Osteocyte (in vitro differentiated cells): ENCODE results near the gene KLHL21. TPM values are rescaled to one million over a fixed set of nuclear protein-coding genes. Genes with fewer than 3 reads are reported as not detected.
A peak's percentile ranks its signal among the peaks of the same experiment; 100 is the strongest.

Experiments
- DNase-seq: peaks from one replicate; pipeline ENCODE4 v3.0.0; 2021; ENCODE audit warnings: mixed read lengths; ENCODE audit not compliant: unreplicated experiment; ENCODE audit errors: extremely low spot score
- H3K27ac Mint-ChIP-seq: one replicate; pipeline ENCODE4 v1.8.0; 2021; ENCODE audit warnings: mild to moderate bottlenecking, mixed read lengths; ENCODE audit not compliant: unreplicated experiment
- H3K27me3 Mint-ChIP-seq: one replicate; pipeline ENCODE4 v1.8.0; 2021; ENCODE audit warnings: mixed read lengths; ENCODE audit not compliant: unreplicated experiment
- H3K36me3 Mint-ChIP-seq: one replicate; pipeline ENCODE4 v1.8.0; 2021; ENCODE audit warnings: mixed read lengths; ENCODE audit not compliant: unreplicated experiment
- H3K4me1 Mint-ChIP-seq: one replicate; pipeline ENCODE4 v1.8.0; 2021; ENCODE audit warnings: mixed read lengths; ENCODE audit not compliant: unreplicated experiment
- H3K4me3 Mint-ChIP-seq: one replicate; pipeline ENCODE4 v1.8.0; 2021; ENCODE audit warnings: mild to moderate bottlenecking, moderate library complexity, mixed read lengths; ENCODE audit not compliant: unreplicated experiment
- H3K9me3 Mint-ChIP-seq: one replicate; pipeline ENCODE4 v1.8.0; 2021; ENCODE audit warnings: mixed read lengths; ENCODE audit not compliant: unreplicated experiment
- total RNA-seq: library from RNA; stranded (reverse); gene quantifications from 2 replicates; pipeline ENCODE4 v1.2.1, GENCODE V29; 2021
- TF ChIP-seq, protein P1 (sequence below): fragments of 200-600 bp; sonication (generic); IDR thresholded peaks from 2 replicates; pipeline ENCODE4 v1.5.0; 2021; ENCODE audit warnings: antibody characterized with exemption, mild to moderate bottlenecking, moderate library complexity

Gene KLHL21
- total RNA-seq, 1 donor from 2014 or later, result 27.5 TPM

- no peak for DNase-seq
- H3K27ac Mint-ChIP-seq, result no peak overlapping the region
- TF ChIP-seq, protein P1, sequence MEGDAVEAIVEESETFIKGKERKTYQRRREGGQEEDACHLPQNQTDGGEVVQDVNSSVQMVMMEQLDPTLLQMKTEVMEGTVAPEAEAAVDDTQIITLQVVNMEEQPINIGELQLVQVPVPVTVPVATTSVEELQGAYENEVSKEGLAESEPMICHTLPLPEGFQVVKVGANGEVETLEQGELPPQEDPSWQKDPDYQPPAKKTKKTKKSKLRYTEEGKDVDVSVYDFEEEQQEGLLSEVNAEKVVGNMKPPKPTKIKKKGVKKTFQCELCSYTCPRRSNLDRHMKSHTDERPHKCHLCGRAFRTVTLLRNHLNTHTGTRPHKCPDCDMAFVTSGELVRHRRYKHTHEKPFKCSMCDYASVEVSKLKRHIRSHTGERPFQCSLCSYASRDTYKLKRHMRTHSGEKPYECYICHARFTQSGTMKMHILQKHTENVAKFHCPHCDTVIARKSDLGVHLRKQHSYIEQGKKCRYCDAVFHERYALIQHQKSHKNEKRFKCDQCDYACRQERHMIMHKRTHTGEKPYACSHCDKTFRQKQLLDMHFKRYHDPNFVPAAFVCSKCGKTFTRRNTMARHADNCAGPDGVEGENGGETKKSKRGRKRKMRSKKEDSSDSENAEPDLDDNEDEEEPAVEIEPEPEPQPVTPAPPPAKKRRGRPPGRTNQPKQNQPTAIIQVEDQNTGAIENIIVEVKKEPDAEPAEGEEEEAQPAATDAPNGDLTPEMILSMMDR, result no peak
- H3K4me3 Mint-ChIP-seq, result no peak overlapping the region
- no peaks in the 10 kb centered on the region for H3K9me3 Mint-ChIP-seq
- peaks cover 25% of the 10 kb centered on the region for H3K4me1 Mint-ChIP-seq
- peaks cover 3% of the 10 kb centered on the region for H3K36me3 Mint-ChIP-seq
- H3K27me3 Mint-ChIP-seq, result no peaks in the 10 kb centered on the region
Observed at GRCh38 chr1:6584126-6585080, 18.3 kb downstream of the KLHL21 start.

- peaks cover 29% of the 10 kb centered on the region for H3K4me1 Mint-ChIP-seq
- peak overlapping the region; percentile 45 for H3K27ac Mint-ChIP-seq
- H3K4me3 Mint-ChIP-seq, result no peak overlapping the region
- TF ChIP-seq, protein P1, result no peak
- H3K27me3 Mint-ChIP-seq, result no peaks in the 10 kb centered on the region
- H3K9me3 Mint-ChIP-seq, result no peaks in the 10 kb centered on the region
- H3K36me3 Mint-ChIP-seq, result peaks cover 3% of the 10 kb centered on the region
- no peak for DNase-seq
Observed at GRCh38 chr1:6582370-6582769, 20.3 kb downstream of the KLHL21 start.

DNA sequence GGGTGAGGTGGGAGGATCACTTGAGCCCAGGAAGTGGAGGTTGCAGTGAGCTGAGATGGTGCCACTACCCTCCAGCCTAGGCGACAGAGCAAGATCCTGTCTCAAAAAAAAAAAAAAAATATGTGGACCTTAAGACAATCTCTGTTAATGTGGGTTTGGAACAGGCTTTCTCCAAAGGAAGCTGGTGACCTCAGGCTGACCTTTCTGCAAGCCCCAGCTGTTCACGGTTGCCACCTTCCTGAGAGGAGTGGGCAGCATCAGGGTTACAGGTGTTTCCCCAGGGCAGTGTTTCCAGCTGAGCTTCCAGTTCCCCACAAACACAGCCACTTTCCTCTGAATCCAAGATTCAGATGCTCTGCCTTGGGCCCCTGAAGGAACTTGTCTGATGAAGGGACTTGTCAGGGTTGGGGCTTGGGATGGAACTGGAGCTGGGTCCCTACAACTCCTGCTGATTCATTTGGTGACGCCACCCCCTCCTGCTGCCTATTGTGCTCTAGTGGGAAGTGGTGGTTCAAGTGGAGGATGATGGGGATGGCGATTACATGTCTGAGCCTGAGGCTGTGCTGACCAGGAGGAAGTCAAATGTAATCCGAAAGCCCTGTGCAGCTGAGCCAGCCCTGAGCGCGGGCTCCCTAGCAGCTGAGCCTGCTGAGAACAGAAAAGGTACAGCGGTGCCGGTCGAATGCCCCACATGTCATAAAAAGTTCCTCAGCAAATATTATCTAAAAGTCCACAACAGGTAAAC is 20.9 kb downstream of the KLHL21 start:
- no peaks in the 10 kb centered on the region for H3K9me3 Mint-ChIP-seq
- H3K4me3 Mint-ChIP-seq, result peak overlapping the region; percentile 40
- no peaks in the 10 kb centered on the region for H3K27me3 Mint-ChIP-seq
- peaks cover 29% of the 10 kb centered on the region for H3K4me1 Mint-ChIP-seq
- peaks cover 3% of the 10 kb centered on the region for H3K36me3 Mint-ChIP-seq
- peak overlapping the region; percentile 66 for H3K27ac Mint-ChIP-seq
- TF ChIP-seq, protein P1, result no peak
- DNase-seq, result no peak

DNA sequence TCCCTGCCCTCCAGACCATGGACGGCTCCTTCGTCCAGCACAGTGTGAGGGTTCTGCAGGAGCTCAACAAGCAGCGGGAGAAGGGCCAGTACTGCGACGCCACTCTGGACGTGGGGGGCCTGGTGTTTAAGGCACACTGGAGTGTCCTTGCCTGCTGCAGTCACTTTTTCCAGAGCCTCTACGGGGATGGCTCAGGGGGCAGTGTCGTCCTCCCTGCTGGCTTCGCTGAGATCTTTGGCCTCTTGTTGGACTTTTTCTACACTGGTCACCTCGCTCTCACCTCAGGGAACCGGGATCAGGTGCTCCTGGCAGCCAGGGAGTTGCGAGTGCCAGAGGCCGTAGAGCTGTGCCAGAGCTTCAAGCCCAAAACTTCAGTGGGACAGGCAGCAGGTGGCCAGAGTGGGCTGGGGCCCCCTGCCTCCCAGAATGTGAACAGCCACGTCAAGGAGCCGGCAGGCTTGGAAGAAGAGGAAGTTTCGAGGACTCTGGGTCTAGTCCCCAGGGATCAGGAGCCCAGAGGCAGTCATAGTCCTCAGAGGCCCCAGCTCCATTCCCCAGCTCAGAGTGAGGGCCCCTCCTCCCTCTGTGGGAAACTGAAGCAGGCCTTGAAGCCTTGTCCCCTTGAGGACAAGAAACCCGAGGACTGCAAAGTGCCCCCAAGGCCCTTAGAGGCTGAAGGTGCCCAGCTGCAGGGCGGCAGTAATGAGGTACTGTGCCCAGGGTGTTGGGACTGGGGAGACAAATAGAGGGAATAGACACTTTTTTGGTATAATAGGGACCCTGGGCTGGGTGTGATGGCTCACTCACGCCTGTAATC is 21.9 kb downstream of the KLHL21 start:
- peaks cover 3% of the 10 kb centered on the region for H3K36me3 Mint-ChIP-seq
- peak overlapping the region; percentile 99 for H3K27ac Mint-ChIP-seq
- no peaks in the 10 kb centered on the region for H3K27me3 Mint-ChIP-seq
- no peak for DNase-seq
- peak overlapping the region; percentile 93 for H3K4me3 Mint-ChIP-seq
- H3K9me3 Mint-ChIP-seq, result no peaks in the 10 kb centered on the region
- H3K4me1 Mint-ChIP-seq, result peaks cover 29% of the 10 kb centered on the region
- TF ChIP-seq, protein P1, result no peak
